Tibial artery (tissue), 4 donors: ENCODE results near the gene PLCH2.

Source experiments
- DNase-seq, 2 donors: peaks; one replicate each; pipeline ENCODE4 v3.0.0-alpha.2; 2019
- H3K27ac ChIP-seq, 2 donors: fragments of 200-600 bp; sonication (generic) in 1 of 2; 1 replicate in 1 of 2; 2 replicates in 1 of 2; pipeline ENCODE4 v1.5.1; 2018 to 2019; ENCODE audit warnings: mild to moderate bottlenecking in 1 of 2
- H3K27me3 ChIP-seq, 2 donors: fragments of 200-600 bp; sonication (generic) in 1 of 2; one replicate each; pipeline versions ENCODE4 v1.5.1 to v1.6.0; 2016 to 2019
- H3K36me3 ChIP-seq, 3 donors: fragments of 200-600 bp; sonication (generic) in 2 of 3; one replicate each; pipeline ENCODE4 v1.5.1; 2016 to 2019; ENCODE audit warnings: mild to moderate bottlenecking in 2 of 3
- H3K4me1 ChIP-seq, 4 donors: fragments of 200-600 bp; sonication (generic) in 2 of 4; 1 replicate in 3 of 4; 2 replicates in 1 of 4; pipeline ENCODE4 v1.5.1; 2016 to 2019
- H3K4me3 ChIP-seq, 2 donors: fragments of 200-600 bp; sonication (generic) in 1 of 2; 1 replicate in 1 of 2; 2 replicates in 1 of 2; pipeline ENCODE4 v1.5.1; 2018 to 2019; ENCODE audit warnings: mild to moderate bottlenecking in 2 of 2
- H3K9me3 ChIP-seq, 3 donors: fragments of 200-600 bp; sonication (generic) in 1 of 3; one replicate each; pipeline ENCODE4 v1.5.1; 2016 to 2019
- intact Hi-C: fragments of 100-400 bp; cut with DNase I; formaldehyde crosslinking; loops from one replicate; pipeline ENCODE4 v1.15.0; 2023; ENCODE audit warnings: low total_unique reads
- TF ChIP-seq, protein P1 (sequence below), 2 experiments: fragments of 200-600 bp in 1 of 2; fragments of 450-650 bp in 1 of 2; IDR thresholded peaks; one replicate each; pipeline ENCODE4 v1.5.1; 2017 to 2019; ENCODE audit warnings: antibody characterized with exemption in 2 of 2, mild to moderate bottlenecking in 1 of 2, moderate library complexity in 1 of 2

The PLCH2 gene

DNA sequence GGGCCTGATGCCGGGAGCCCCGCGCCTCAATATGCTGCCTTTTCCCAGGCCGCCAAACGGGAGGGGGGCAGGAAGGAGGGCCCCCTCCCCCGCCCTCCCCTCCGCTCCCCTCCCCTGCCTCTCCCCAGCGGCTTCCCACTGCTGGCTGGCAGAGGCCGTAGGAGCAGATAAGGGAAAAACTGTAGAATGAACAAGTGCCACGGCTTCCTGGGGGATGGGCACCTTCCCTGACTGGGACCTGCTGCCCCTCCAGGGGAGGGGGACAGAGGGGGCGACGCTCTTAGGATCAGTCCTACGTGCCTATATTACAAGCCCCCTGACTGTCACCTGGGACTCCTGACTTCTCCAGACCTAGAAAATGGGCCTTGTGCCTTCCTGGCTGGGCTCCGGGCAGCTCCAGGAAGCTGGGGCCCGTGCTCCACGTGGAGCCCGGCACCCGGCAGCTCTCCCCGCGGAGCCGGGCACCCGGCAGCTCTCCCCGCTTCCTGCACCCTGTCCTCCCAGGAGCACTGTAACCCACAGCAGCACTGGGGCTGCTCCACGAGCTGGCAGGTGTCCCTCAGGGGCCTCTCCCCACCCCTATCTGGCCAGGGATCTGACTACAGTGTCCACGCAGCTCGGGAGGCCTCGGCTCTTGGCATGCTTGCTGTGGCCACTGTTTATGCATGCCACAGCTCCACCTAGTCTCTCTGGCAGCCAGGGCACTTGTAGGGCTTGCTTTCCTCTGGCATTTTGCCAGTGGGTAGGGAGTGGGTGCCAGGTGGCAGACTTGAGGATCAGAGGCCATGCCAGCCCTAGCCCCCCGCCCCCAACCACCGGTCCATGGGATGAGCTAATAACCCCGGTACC, 54.6 kb downstream of the PLCH2 start:
- TF ChIP-seq, protein P1, sequence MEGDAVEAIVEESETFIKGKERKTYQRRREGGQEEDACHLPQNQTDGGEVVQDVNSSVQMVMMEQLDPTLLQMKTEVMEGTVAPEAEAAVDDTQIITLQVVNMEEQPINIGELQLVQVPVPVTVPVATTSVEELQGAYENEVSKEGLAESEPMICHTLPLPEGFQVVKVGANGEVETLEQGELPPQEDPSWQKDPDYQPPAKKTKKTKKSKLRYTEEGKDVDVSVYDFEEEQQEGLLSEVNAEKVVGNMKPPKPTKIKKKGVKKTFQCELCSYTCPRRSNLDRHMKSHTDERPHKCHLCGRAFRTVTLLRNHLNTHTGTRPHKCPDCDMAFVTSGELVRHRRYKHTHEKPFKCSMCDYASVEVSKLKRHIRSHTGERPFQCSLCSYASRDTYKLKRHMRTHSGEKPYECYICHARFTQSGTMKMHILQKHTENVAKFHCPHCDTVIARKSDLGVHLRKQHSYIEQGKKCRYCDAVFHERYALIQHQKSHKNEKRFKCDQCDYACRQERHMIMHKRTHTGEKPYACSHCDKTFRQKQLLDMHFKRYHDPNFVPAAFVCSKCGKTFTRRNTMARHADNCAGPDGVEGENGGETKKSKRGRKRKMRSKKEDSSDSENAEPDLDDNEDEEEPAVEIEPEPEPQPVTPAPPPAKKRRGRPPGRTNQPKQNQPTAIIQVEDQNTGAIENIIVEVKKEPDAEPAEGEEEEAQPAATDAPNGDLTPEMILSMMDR (IDR thresholded peaks at IDR 0.05) = no peak
- Histone ChIP-seq H3K4me1 (peaks cover 15 to 54% (median 51%) of the 10 kb centered on the region in 4 donors), H3K36me3 (no peaks in the 10 kb centered on the region), H3K27ac (peak overlapping the region; percentile 79 to 84), H3K4me3 (peak overlapping the region; percentile 49 to 53), H3K9me3 (no peaks in the 10 kb centered on the region), H3K27me3 (peaks cover 0 to 11% of the 10 kb centered on the region in 2 donors)
- intact Hi-C loops = loop anchor here (2.0 kb wide), 1 partner anchor 16 kb away; no protein-coding TSS in a partner anchor
- no peak for DNase-seq

DNA sequence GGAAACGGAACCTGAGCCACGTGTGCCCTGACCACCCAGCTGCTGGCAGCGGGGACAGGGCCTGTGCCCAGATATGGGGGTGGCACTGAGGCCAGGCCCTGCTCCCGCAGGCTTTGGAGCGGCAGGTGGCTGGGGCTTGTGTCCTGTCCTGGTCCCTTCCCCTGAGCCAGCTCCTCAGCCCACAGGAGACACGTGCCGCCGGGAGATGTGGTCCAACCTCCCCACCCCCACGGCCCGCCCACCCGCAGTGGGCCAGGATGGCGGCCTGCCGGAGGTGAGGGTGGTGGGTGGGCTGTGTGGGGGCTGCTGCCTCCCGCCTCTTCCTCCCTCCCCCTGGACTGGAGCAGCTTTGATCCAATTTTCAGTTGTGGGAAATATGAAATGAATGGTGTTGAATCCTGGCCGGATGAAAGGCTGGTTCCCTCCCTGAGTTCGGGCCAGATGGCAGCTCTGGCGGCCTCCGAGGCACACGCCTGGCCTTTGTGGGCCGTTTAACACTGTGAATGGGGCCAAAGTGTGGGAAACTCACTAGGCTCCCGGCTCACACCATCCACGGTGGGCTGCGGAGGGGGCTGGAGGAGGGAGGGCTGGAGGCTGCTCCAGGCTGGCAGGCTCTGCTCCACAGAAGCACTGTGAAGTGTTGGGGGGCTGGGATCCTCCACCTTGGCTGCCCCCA, 56.5 kb downstream of the PLCH2 start:
- intact Hi-C loops = no loop called here
- no peaks in the 10 kb centered on the region for H3K36me3 ChIP-seq
- TF ChIP-seq, protein P1 (IDR thresholded peaks at IDR 0.05) = no peak
- H3K4me1 ChIP-seq = peaks cover 15 to 42% (median 39%) of the 10 kb centered on the region in 4 donors
- H3K4me3 ChIP-seq = no peak overlapping the region
- no peak for DNase-seq
- H3K27me3 ChIP-seq = peaks cover 0 to 11% of the 10 kb centered on the region in 2 donors
- no peak overlapping the region for H3K27ac ChIP-seq
- H3K9me3 ChIP-seq = no peaks in the 10 kb centered on the region

DNA sequence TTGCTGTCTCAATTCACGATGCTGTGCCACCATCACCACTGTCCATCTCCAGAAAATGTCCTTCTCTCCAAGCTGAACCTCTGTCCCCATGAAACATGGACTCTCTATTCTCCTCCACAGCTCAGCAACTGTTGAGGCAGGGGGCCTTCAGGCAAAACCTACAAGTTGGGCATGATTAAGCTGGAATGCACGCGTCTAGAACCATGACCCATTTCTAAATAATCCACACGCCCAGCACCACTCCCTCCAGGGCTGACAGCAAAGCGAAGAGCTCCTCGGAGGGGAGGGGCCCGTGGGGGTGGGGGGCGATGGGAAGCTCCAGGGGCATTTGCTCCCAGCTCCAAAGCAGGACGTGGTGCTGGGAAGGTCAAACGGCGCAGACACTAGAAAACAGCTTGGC, 57.3 kb downstream of the PLCH2 start:
- no peak overlapping the region for H3K4me3 ChIP-seq
- peaks cover 0 to 12% of the 10 kb centered on the region in 2 donors for H3K27me3 ChIP-seq
- DNase-seq = no peak
- TF ChIP-seq, protein P1 (IDR thresholded peaks at IDR 0.05) = no peak
- H3K4me1 ChIP-seq = peaks cover 11 to 35% (median 31%) of the 10 kb centered on the region in 4 donors
- intact Hi-C loops = no loop called here
- no peaks in the 10 kb centered on the region for H3K36me3 ChIP-seq
- H3K9me3 ChIP-seq = no peaks in the 10 kb centered on the region
- H3K27ac ChIP-seq = no peak overlapping the region

DNA sequence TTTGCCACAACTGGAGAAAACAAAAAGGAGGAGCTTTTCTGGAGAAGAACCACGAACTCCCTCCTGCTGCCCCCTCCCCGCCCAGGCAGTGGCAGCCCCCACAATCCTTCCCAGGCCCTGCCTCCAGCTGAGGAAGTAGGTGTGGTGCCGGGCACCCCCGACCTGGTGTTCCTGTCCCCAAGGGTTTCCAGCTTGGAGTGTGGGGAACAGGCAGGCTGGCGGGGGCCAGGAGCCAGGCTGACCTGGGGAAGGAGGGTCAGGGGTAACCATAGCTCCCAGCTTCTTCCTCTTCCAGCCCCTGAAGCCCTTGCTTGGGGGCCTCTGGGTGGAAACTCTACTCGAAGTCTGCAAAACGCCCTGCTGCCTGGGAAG, 58.2 kb downstream of the PLCH2 start:
- H3K4me1 ChIP-seq = peaks cover 5 to 26% (median 22%) of the 10 kb centered on the region in 4 donors
- no peaks in the 10 kb centered on the region for H3K36me3 ChIP-seq
- peaks cover 0 to 20% of the 10 kb centered on the region in 2 donors for H3K27me3 ChIP-seq
- H3K9me3 ChIP-seq = no peaks in the 10 kb centered on the region
- intact Hi-C loops = no loop called here
- TF ChIP-seq, protein P1 (IDR thresholded peaks at IDR 0.05) = no peak
- H3K27ac ChIP-seq = no peak overlapping the region
- no peak overlapping the region for H3K4me3 ChIP-seq
- DNase-seq = no peak

DNA sequence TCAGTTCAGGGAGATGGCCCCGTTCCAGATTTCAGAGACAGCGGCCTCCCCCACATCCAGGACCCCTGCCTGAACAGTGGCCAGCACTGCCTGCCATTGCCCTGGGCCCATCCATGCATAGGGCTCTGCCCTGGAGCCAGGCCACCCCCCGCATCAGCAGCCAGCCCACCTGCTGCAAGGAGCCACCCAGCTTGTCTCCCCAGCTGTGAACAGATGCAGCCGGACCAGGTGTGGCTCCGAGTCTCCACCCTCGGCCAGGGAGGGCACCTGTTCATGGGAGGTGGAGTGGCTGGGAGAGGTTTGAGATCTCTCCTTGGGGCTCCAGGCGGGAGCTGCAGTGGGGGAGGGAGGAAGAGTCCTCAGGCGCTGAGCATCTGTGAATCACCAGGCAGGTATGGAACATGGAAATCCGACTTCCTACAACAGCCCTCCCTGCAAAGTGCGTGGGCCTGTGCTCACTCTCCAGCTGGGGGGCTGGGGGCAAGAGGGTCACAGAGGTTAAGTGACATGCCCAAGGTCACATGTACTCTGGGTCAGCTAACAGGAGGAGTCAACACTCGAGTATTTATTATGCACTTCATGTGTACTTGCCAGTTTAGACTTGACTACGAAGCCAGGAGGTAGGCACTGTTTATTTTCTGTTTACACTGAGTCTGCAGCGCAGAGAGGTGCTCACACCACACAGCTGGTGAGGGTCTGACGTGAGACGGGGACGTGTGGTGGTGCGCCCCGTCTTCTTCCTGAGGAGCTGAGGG, 58.8 kb downstream of the PLCH2 start:
- no peak overlapping the region for H3K27ac ChIP-seq
- no peaks in the 10 kb centered on the region for H3K36me3 ChIP-seq
- peaks cover 5 to 21% (median 18%) of the 10 kb centered on the region in 4 donors for H3K4me1 ChIP-seq
- no peak overlapping the region for H3K4me3 ChIP-seq
- intact Hi-C loops = no loop called here
- no peaks in the 10 kb centered on the region for H3K9me3 ChIP-seq
- H3K27me3 ChIP-seq = peaks cover 0 to 26% of the 10 kb centered on the region in 2 donors
- DNase-seq = no peak
- TF ChIP-seq, protein P1 (IDR thresholded peaks at IDR 0.05) = no peak
